Endometrial microvascular endothelial cells (primary cell): ENCODE data around the gene SUSD2. TPM values are rescaled to one million over a fixed set of nuclear protein-coding genes. Genes with fewer than 3 reads are reported as not detected.
"Not testable (repeated sequence)": the region's sequence is repeated elsewhere in the genome, so short reads cannot be mapped to it uniquely, and the experiment has no call there.

Experiments
- in situ Hi-C: cut with HindIII; loops from 2 replicates; pipeline ENCODE4 v1.10.0; 2017; ENCODE audit warnings: low sequenced_read_pairs, low pct_unique_long_range_greater_than_20kb; ENCODE audit errors: inconsistent ontology term
- total RNA-seq: library from RNA; depleted of rRNA; stranded (reverse); fragments of >200 nt; gene quantifications from one replicate; pipeline ENCODE4 v1.2.3, GENCODE V29; 2015; ENCODE audit errors: inconsistent ontology term

The SUSD2 gene
- total RNA-seq, 1 donor from 2014 or later = 0.09 TPM

GRCh38 chr22:24206460-24207263, 25.4 kb downstream of the SUSD2 start:
- in situ Hi-C loops = not testable (repeated sequence)

GRCh38 chr22:24207264-24208011, 26.2 kb downstream of the SUSD2 start:
- in situ Hi-C loops = no loop called here

- in situ Hi-C loops = no loop called here
These were observed 26.9 kb downstream of the SUSD2 start for GRCh38 chr22:24208012-24208749.

- in situ Hi-C loops = no loop called here
These were observed 27.7 kb downstream of the SUSD2 start for GRCh38 chr22:24209016-24209415.

GRCh38 chr22:24209687-24210086, 28.4 kb downstream of the SUSD2 start:
- in situ Hi-C loops = no loop called here

GRCh38 chr22:24210409-24210808, 29.1 kb downstream of the SUSD2 start:
- in situ Hi-C loops = not testable (repeated sequence)

- in situ Hi-C loops = not testable (repeated sequence)
These were observed 30.4 kb downstream of the SUSD2 start for GRCh38 chr22:24211716-24212115.

GRCh38 chr22:24213111-24213510, 31.8 kb downstream of the SUSD2 start:
- in situ Hi-C loops = not testable (repeated sequence)

GRCh38 chr22:24214467-24215285, 33.4 kb downstream of the SUSD2 start:
- in situ Hi-C loops = no loop called here

- in situ Hi-C loops = no loop called here
These were observed 35.4 kb downstream of the SUSD2 start for GRCh38 chr22:24216541-24217209.

- in situ Hi-C loops = no loop called here
These were observed 36.1 kb downstream of the SUSD2 start for GRCh38 chr22:24217384-24217783.

GRCh38 chr22:24219750-24220149, 38.5 kb downstream of the SUSD2 start:
- in situ Hi-C loops = no loop called here

- in situ Hi-C loops = no loop called here
These were observed 43.2 kb downstream of the SUSD2 start for GRCh38 chr22:24224468-24224867.

GRCh38 chr22:24225044-24225601, 43.8 kb downstream of the SUSD2 start:
- in situ Hi-C loops = no loop called here

GRCh38 chr22:24225951-24226350, 44.7 kb downstream of the SUSD2 start:
- in situ Hi-C loops = no loop called here

- in situ Hi-C loops = no loop called here
These were observed 49.8 kb downstream of the SUSD2 start for GRCh38 chr22:24230911-24231656.

GRCh38 chr22:24231706-24232105, 50.4 kb downstream of the SUSD2 start:
- in situ Hi-C loops = no loop called here
